NCI-H446 (cell line): ENCODE measurements around the gene AJAP1.

Source experiments
- DNase-seq, 2 experiments: peaks; one replicate each; lab custom pipeline; 2025; lab: John Stamatoyannopoulos, UW

AJAP1 gene

DNA sequence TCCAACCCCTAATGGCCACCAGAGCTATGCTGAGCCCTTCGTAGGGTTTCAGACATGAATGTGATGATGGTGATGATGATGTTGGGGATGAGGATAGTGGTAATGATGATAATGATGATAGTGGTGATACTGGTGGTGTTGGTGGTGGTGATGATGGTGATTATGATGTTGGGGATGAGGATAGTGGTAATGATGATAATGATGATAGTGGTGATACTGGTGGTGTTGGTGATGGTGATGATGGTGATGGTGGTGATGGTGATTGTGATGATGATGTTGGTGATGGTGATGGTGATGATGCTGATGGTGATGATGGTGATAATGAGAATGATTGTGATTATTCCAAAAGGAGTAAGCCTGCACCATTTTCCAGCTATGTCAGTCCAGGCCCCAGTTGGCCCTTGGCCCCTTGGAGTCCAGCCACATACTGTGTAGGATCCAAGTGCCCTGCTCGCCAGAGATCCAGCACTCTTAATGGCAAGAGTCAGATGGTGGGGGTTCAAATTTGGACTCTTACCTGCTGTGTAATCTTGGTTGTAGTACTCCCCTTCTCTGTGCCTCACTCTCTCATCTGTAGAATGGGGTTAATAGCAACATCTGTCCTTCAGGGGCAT lies 28.3 kb downstream of the AJAP1 start:
- DNase-seq = no peak

DNA sequence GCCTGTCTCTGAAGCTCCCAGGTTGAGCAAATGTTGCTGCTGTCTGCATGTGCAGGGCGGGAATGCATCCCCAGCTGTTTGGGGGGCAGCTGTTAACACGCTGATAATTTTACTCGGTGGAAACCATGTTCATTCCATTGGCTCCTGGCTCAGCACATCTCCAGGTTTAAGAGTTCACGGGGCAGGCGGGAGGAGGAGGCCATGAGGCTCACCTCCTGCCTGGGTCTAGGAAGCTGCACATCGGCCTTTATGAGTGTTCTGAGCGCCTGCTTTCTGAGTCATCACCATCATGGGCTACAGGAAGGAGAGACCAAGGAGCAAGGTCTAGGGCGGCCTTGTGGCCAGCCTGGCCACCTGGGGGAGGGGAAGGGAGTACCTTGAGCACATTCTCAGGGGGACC lies 29.7 kb downstream of the AJAP1 start:
- no peak for DNase-seq

DNA sequence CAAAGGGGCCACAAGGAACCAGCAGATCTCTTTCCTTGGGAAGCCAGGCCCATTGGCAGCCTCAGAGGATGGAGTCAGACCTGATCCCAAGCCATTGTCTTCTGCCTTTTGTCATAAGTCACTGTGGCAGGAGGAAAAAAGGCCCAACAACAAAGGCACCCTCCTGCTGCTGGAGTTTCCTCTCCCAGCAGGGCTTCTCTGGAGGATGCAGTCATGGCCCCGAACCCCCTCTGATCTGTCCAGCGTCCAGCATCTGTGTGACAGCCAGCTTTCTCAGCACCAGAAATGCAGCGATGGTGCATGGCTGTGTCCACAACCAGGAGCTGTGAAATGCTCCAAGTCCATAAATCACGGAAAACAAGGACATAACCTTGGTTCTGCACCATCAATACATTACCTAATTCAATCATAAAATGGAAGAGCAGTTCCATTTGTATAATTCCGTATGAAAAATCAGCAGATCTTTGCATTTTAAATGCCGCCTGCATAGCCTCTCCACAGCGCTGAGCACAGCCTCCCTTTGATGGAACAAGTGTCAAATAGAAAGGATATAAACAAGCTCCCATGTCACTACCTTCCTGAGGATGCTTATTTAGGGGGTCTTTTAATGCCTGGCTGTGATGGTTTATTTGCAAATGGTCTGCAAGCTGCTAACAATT lies 30.6 kb downstream of the AJAP1 start:
- DNase-seq = no peak

DNA sequence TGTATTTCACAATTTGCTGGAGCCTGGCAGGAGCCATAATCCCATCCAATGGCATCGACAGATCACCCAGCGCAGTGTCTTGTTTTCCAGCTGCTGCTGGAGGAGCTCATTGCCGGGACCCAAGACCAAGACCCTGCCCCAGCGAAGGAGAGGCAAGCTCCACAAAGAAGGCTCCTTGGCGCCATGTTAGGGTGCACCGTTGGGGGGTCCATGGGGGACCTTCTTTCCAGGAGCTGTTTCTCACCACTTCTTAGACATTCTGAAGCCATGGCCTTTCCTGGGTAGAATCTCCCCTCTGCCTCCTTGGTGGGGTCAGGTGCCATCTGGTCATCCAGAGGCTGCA lies 31.1 kb downstream of the AJAP1 start:
- DNase-seq = no peak

DNA sequence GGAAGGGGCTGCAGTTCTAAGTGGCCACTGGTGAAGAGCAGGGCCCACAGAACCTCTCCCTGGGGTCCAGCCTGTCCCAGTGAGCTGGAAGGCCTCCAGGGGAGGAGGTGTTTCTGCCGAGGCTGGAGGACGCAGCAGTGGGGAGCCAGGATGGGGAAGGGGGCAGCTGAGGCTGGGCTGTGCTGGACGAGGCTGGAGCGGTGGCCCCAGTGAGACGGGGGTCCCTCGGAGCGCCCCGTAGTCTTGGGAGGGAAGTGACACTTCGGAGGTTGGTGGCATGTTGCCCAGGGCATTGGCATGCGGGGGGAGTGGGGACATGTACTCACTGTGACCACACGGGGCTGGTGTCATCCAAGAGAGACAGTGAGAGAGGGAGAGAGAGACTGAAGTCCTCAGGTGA lies 33.5 kb downstream of the AJAP1 start:
- no peak for DNase-seq

DNA sequence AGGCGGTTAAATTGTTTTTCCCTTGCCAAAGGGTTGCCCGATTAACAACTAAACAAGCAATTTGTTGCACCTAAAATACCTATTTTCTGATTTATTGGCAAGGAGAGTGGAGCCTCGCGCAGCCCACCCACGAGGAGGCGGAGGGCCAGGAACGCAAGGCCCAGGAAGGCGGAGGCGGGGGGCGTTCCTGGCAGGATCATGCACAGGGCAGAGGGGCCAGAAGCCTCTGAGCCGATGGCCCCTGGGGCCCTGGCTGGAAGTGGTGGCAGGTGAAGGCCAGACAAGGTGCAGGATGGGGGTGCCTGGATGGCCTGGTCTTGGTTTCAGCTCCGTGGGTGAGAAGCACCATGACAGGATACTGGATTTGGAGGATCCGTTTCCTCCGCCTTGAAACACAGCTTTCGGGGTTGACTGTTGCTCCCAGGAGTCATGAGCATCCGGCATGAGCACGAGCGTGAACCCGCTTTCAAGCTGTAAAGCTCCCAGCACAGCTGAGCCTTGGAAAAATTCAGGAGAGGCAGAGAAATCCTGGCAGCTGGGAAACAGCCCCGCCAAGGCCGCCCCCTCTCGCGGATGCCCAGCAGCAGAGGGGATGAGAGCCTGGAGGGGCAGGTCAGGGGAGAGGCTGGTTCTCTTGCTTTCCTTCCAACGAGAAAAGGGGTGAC lies 35.0 kb downstream of the AJAP1 start:
- no peak for DNase-seq

DNA sequence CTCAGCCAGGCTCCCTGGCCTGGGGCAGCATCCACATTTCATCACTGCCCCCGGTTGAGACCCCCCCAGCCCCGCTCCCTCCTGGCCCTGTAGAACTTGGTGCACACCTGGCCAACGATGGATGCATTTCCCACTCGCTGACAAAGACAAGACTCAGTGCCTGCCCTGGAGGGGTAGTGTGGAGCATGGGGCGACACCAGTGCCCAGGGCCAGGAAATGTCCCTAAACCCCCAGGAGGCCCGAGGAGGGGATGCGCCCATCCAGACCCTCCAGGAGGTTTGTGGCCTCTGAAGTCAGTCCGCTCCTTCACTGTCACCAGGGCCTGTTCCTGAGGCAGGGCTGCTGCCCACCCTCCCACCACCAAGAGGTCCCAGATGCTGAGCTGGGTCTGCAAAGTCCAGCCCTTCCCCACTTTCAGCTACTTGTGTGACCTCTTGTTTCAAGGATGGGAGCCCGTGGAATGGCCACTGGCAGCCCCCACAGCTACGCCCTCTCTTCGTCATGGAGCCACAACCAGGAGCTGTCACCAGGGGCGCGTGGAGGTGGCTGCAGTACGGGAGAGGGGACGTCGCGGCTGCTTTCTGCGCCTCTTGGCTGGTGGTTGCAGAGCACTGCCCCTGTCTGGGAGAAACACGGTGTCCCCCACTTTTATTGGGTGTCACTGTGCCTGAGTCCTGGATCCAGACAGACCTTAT lies 35.7 kb downstream of the AJAP1 start:
- no peak for DNase-seq

DNA sequence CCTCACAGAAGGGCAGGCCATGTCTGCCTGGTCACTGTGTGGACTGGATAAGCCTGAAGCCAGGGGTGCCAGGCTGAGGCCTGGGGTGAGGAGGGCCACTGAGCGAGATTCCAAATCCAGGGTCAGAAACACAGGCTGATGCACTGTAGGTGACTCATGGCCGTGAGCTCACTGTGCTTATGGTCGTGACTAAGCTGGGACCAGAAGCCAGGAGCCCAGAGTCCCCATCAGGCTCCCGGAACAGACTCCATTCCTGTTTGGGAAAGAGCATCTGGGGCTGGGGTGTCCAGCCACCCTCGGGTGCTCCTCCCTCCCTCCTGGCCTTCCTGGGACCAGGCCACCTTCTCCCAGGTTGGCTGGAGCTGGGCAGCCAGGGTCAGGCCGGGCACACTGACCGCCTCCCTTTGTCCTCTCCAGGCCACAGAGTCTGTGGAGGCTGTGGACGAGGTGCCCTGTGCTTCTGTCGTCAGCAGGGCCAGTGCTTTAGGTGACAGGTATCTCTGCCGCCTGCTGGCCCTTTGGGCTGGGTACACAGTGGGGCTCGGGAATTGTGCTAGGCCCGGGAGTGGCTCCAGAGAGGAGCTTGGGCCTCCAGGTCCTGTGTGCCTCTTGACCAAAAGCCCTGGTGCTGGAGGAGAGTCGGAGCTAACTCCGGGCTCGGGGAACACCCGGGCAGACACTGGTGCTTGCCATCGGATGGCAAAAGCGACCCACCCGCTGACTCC lies 36.7 kb downstream of the AJAP1 start:
- no peak for DNase-seq

DNA sequence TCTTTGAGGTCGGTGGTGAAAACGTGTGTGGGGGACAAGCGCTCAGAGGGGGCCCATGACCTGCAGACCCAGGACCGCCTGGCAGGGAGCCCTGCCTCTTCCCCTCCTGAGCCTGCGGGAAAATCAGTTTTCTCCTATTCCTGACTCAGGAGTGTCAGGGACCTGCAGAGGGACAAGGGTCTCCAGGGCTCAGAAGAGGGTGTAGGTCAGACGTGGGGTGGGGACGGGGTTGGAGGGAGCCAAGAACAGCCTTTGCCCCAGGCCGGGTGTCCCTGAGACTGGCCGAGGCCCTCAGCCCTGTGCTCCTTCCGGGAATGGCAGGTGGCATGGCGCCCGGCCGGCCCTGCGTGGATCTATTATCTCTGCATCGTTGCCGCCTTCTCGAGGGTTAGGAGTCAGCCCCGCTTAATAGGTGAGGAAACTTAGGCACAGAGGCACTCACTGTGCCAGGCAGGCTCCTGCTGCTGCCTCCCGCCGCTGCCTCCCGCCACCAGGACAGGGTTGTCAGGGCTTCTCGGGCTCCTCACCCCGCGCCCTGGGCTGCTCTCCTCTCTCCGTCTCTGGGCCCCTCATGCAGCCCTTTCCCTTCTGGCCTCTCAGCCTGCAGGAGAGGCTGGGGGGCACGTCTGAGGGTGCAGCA lies 37.5 kb downstream of the AJAP1 start:
- no peak for DNase-seq

DNA sequence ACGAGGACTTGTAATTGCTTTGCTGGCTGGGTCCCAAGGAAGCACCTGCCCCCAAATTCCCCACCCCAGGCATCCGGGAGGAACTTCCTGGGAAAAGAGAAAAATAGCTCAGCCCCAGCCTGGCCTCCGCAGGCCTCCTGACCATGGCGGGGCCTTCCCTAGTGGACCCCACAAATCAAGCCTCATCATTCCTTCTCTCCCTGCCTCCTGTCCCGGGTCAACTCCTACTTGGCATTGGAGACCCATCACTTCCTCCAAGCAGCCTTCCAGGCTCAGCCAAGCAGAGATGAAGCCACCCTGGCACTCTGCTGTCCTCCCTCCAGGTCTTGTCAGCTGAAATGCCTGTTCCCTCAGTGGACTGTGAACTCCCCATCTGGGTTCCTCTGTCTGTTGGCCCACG lies 38.0 kb downstream of the AJAP1 start:
- DNase-seq = no peak

DNA sequence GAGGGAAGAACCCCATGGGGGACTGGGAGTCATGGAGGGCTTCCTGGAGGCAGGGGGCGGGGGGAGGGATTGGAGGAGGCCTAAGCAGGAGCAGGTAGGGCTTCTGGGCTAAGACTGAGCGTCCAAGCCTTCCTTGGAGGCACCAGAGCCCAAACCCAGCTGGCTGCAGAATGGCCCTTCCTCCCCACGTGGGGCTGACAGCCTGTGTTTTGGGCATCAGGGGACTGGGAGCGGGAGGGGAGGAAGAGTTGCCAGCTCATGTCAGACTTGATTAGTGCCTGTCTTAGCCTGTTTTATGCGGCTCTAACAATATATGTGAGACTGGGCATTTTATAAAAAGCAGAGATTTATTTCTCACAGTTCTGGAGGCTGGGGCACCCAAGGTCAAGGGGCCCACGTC lies 38.9 kb downstream of the AJAP1 start:
- no peak for DNase-seq

DNA sequence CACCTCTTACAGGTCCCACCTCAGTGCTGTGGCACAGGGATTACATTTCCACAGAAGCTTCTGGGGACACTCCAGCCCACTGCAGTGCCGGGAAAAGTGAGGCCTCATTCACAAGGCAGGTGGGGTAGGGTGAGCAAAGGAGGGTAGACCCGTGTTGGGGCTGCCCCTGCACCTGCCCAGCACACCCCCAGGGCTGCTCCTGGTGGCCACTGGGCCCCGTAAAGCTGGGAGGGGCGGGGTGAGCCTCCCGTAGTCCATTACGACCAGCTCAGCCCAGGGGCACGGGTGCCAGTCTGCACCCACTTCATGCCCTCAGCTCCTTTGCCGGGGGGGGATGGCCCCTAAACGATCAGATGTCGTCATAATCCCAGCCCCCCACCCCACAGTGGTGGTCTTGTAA lies 39.5 kb downstream of the AJAP1 start:
- DNase-seq = no peak

DNA sequence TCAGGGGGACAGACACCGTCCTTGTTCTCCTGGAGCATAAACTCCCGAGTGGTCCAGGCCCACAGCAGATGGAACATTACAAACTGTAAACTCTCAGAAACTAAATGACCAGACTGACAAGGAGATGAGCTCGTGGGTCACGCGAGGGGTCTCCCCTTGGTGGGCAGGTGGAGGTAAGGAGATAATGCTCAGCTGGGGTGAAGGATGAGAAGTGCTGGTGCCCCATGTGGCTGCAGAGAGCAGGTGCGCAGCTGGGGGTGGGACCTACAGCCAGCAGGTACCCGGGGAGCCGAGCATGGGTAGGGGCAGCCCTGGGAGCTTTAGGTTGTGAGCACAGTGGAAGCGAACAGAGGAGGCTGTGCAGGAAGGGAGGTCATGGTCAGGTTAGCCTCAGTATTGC lies 40.1 kb downstream of the AJAP1 start:
- no peak for DNase-seq

DNA sequence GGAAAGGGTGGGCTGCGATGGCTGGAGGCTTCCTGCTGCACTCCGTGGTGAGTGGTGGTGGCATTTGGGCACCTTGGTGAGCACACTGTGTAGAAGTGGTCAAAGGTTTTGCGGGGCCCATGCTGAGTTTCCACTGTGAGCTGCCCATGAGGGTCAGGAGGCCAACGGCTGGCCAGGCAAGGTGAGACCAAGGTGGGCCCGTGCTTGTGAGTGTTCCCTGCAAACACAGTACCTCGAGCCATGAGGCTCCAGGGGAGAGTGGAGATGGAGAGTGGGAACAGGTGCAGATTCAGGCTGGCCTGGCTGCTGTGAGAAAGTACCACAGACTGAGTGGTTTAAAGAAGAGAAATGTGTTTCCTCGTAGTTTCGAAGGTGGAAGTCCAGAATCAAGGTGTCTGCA lies 40.8 kb downstream of the AJAP1 start:
- DNase-seq = no peak

DNA sequence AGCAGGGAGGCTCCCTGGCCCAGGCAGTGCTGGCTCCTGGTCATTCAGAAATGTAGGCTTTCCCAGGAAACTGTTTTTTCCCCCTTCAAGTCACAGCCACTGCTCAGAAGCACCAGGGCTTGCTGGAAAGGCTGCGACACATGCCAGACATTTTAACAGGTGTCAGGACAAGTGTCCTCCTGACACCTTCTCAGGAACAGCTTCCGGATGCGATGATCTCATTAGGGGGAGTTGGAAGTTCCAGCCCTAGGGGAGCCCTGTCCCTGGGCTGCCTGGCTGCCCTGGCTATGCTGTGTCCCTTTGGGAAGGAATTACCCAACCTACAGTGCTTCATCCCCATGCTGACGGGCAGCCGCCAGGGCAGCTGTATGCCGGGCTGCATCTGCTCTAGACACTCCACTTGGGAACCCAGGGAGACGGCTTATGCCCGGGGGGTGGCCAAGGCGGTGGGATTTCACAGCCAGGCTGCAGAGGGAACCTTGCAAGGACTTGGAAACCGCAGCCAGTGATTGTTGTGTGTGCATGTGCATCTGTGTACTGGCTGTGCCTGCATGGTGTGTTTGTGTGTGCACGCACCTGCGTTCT lies 41.8 kb downstream of the AJAP1 start:
- DNase-seq = no peak

DNA sequence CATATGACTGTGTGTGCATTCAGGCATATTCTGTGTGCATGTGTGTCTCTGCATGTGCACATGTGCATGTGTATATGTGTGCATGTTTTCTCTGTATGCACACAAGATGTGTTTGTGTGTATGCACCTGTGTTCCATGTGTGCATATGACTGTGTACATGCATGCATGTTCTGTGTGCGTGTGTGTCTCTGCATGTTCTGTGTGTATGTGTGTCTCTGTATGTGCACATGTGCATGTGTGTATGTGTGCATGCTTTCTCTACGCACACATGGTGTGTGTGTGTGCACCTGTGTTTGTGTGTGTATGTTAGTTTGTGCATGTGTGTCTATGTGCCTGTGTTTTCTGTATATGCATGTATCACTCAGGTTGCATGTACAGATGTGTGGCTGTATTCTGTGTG lies 42.3 kb downstream of the AJAP1 start:
- no peak for DNase-seq

DNA sequence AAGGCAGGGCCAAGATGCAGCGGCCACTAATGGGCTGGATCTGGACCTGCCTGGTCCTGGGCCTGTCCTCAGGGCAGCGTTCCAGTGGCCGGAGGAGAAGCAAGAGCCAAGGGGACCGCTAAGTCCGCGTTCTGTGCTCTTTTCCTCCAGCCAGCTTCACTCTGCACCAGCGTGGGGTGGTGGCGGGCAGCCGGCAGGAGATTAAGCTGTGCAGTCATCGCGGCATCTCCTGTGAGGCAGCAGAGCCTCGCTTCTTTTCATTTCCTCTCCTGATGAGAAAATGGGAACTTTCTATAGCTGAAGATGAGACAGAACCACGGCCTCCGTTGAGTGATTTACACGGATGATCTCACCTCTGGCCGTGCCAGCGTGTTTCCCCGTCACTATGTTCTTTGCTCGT lies 43.4 kb downstream of the AJAP1 start:
- no peak for DNase-seq

DNA sequence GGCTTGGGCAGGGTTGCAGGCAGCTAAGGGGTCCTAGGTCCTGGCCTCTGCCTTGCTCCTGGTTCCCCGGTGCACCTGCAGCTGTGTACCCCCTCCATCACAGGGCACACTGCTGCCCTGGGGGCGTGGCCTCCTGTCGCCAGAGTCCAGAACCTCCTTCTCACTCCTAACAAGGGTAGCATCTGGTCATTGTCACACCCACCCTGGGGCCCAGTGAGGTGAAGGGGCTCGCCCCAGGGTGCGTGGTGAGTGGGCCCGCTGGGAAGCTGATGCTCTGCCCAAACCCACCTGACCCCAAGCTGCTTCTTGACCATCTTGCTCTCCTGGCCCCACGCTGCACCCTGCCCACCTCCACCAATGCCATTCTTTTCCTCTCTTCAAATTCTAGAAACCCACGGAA lies 44.5 kb downstream of the AJAP1 start:
- DNase-seq = no peak

DNA sequence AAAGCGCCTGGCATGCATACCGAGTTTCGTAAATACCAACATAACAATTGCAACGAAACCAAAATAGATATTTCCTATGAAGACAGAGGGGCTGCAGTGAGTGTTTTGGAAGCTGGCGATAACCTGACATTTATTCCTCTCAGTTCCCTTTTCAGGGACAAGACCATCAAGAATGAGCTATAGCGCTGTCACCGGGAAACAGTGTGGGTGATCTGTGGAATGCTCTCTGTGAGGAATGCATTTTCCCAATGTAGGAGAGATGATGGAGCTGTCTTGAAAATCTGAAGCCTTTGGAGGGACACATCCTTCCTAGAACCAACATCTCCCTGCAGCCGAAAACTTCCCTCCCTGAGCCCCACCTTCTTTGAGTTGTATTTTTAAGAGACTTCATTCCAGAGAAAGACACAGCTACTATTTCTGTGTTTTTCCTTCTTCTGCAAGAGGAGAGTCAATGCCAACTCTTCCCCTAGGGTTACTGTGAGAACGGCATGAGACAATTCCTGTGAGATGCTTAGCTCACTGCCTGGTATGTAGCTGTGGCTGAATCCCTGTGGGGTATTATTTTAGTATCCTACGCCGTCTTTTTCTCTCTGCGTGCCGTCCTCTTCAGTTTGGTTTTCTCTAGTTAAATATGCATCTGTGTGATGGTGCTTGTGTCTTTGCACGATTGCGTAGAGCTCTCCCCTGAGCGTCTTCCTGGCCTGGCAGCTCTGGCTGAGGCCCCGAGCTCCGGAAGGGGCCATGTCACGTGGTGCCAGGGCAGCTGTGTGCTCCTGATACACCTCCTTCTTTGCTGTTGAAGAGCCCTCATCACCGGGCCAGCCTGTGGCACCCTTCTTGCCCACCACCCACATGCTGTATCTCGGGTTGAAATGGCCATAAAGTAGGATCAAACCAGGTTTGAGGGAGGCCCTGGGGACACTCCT lies 45.2 kb downstream of the AJAP1 start:
- DNase-seq = no peak

DNA sequence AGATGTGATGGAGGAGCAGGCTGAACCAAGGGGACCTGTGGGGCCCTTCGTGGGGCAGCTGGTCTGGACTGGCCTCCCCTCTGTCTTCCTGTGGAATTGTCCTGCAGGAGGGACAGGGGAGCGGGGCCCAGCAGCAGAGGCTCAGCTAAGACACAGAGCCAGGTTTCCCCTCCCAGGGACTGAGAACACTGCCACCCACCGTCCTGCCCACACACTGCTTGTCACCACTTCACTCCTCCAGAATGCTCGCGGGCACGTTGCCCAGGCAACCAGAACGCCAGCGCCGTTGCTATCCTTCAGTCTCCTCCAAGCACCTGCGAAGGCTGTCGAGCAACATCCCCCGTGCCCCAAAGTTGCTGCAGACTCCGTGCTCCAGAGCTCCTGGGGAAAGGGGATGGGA lies 46.4 kb downstream of the AJAP1 start:
- no peak for DNase-seq

DNA sequence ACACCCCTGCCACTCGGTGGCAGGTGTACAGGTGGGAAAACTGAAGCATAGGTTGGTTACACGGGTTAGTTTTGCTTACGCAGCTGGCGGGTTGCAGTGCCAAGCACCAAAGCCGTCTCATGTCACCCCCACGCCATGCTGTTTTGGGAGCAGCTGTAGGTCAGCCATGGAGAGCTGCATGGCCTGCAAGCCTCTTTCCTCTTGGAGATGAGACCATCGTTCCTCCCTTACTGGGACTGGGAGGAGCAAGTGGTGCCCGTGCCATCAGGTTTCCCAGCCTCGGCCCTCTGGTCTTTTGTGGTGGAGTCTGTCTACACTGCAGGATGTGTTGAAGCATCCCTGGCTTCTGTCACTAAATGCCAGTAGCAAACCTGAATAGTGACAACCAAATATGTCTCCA lies 46.9 kb downstream of the AJAP1 start:
- DNase-seq = no peak
